Measurements from ENCODE around the gene CDKN2B-AS1. TPM values are rescaled to one million over a fixed set of nuclear protein-coding genes. Genes with fewer than 3 reads are reported as not detected.

CDKN2B-AS1 gene
- total and polyA plus RNA-seq, 8 donors: 0.24 to 0.92 (median 0.55) TPM; not detected in 3

DNA sequence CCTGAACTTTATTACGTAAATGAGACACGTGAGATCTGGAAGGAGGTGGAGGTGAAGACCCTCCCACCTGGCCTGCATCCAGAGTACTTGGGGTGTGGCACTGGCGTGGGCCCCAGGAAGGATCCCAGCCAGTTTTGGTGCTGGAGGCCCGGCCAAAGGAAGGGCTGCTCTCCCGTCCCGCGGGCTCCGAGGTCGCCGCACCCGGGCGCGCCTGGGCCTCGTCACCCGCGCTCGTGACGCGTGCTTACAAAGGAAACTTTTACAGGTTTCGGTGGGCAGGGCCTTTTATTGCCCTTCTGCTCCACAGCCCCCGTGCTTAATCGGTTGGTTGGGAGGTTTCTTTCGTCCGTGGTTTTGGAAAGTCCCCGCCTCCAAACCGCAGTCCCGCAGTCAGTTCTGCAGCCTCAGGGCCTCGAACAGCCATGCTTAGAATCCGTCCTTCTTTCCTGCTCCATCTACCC, 29.6 kb upstream of the CDKN2B-AS1 start:
- no peak for FAIRE-seq
- H3K27ac ChIP-seq: no peak overlapping the region
- H3K9me3 ChIP-seq: no peaks in the 10 kb centered on the region
- H3K4me1 ChIP-seq: peaks cover 0 to 9% (median 0%) of the 10 kb centered on the region in 3 donors
- H3K4me3 ChIP-seq: peak overlapping the region in 3 of 4 donors; percentile 0 to 45 (median 25)
- peak; percentile 35 to 73 (median 58) for DNase-seq
- no peak for TF ChIP-seq CTCF (IDR thresholded peaks at IDR 0.05)
- no peaks in the 10 kb centered on the region for H3K36me3 ChIP-seq
- 3% methylated on average over 29 of the region's 29 CpGs for WGBS, 2 donors
- peak; percentile 69 to 83 (median 76) for ATAC-seq
- peaks cover 6 to 60% (median 14%) of the 10 kb centered on the region in 4 donors for H3K27me3 ChIP-seq
- intact Hi-C loops (cut with DNase I): no loop called here

DNA sequence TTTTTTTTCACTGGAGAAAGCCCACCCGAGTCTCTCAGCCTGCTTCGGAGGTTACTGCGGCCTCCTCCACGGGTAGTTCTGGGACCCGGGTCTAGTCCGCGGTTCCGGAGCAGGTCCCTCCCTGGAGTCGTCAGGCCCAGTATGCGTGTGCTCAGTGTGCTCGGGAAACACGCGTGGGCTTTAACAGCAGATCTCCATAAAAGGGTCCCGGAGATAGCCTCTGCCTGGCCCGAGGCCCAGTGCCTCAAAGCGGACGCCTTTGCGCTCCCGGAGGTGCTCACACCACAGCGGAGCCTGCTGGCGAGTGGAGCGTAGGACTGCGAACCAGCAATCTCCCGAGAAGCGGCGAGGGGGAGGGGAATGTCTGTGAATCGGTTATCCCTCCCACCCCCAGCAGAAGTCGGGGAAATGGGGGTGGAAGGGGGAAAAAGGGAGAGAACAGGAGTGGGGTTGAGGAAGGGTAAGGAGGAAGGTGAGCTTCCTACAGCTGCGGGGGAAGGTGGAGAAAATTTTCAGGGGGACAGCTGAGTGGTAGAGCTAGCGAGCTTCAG, 29.1 kb upstream of the CDKN2B-AS1 start:
- Histone ChIP-seq H3K4me3 (peak overlapping the region in 3 of 4 donors; percentile 0 to 45 (median 25)), H3K4me1 (peaks cover 0 to 9% (median 0%) of the 10 kb centered on the region in 3 donors), H3K9me3 (no peaks in the 10 kb centered on the region), H3K27me3 (peaks cover 6 to 65% (median 17%) of the 10 kb centered on the region in 4 donors), H3K27ac (no peak overlapping the region), H3K36me3 (no peaks in the 10 kb centered on the region)
- intact Hi-C loops (cut with DNase I): no loop called here
- DNase-seq: peak; percentile 28 to 83 (median 58)
- no peak for FAIRE-seq
- TF ChIP-seq CTCF (IDR thresholded peaks at IDR 0.05): no peak
- 3% methylated on average over 30 of the region's 30 CpGs for WGBS, 2 donors
- ATAC-seq: peak; percentile 88 to 94 (median 92)

DNA sequence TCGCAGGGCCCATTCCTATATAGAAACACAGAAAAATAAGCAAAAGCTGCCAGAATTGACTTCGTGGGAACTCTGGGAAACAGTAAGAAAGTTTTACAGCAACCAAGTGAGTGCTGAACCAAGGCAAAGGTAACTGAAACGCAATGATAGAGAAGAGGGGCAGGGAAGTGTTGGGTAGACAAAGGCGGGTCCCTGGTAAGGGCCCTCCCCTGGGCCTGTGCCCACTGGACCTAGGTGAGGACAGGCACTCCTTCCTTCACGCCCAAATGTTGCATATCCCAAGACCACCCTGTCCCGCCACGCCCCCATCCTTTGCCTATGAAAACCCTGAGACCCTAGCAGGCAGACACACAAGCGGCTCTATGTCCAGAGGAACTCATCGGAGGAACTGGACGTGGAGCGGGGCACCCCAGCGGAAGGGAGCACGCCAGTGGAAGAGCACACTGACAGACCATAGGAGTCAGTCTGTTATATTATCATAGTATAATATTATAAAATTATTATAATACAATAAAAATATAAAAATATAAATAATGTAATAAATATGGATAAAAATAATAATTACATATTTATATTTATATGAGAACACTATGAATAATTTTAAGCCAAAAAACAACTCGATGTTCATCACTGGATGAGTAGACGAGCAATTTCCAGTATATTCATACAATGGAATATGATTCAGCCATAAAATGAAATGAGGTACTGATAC, 28.3 kb upstream of the CDKN2B-AS1 start:
- Histone ChIP-seq H3K36me3 (no peaks in the 10 kb centered on the region), H3K27ac (no peak overlapping the region), H3K9me3 (no peaks in the 10 kb centered on the region), H3K27me3 (peaks cover 6 to 73% (median 21%) of the 10 kb centered on the region in 4 donors), H3K4me3 (no peak overlapping the region), H3K4me1 (peaks cover 0 to 9% (median 0%) of the 10 kb centered on the region in 3 donors)
- WGBS, 2 donors: 18 to 23% methylated on average over 15 of the region's 15 CpGs
- TF ChIP-seq CTCF (IDR thresholded peaks at IDR 0.05): no peak
- DNase-seq: no peak
- FAIRE-seq: no peak
- no peak for ATAC-seq
- intact Hi-C loops (cut with DNase I): no loop called here

GRCh38 chr9:21967169-21967568, 27.4 kb upstream of the CDKN2B-AS1 start:
- Histone ChIP-seq H3K27ac (no peak overlapping the region), H3K9me3 (no peaks in the 10 kb centered on the region), H3K27me3 (peaks cover 6 to 82% (median 24%) of the 10 kb centered on the region in 4 donors), H3K36me3 (no peaks in the 10 kb centered on the region), H3K4me1 (peaks cover 0 to 9% (median 0%) of the 10 kb centered on the region in 3 donors), H3K4me3 (no peak overlapping the region)
- WGBS, 2 donors: 12 to 16% methylated on average over 19 of the region's 19 CpGs
- intact Hi-C loops (cut with DNase I): no loop called here
- ATAC-seq (no peak), DNase-seq (no peak), FAIRE-seq (no peak)
- TF ChIP-seq CTCF (IDR thresholded peaks at IDR 0.05): no peak

GRCh38 chr9:21967702-21968101, 26.9 kb upstream of the CDKN2B-AS1 start:
- no peaks in the 10 kb centered on the region for H3K36me3 ChIP-seq
- H3K27ac ChIP-seq: no peak overlapping the region
- H3K9me3 ChIP-seq: no peaks in the 10 kb centered on the region
- 26 to 30% methylated on average over 10 of the region's 10 CpGs for WGBS, 2 donors
- DNase-seq (no peak), ATAC-seq (no peak), FAIRE-seq (no peak)
- TF ChIP-seq CTCF (IDR thresholded peaks at IDR 0.05): no peak
- H3K4me1 ChIP-seq: peaks cover 0 to 9% (median 0%) of the 10 kb centered on the region in 3 donors
- peaks cover 6 to 87% (median 29%) of the 10 kb centered on the region in 4 donors for H3K27me3 ChIP-seq
- intact Hi-C loops (cut with DNase I): no loop called here
- H3K4me3 ChIP-seq: no peak overlapping the region
